C4-2B (cell line): ENCODE results near the gene FBXO31.

Experiments
- CTCF ChIP-seq: fragments of 450-650 bp; conservative IDR thresholded peaks from 2 replicates; pipeline ENCODE4 v1.5.1; 2017; ENCODE audit warnings: mild to moderate bottlenecking
- ZFX ChIP-seq: fragments of 450-650 bp; IDR thresholded peaks from 2 replicates; pipeline ENCODE4 v1.6.1; 2017

- TF ChIP-seq CTCF (no peak), ZFX (no peak)
Measured at GRCh38 chr16:87340198-87340597, 43.4 kb downstream of the FBXO31 start.
